Dendritic cell treated with granulocyte-macrophage colony-stimulating factor and Interleukin-4, amounts not matched to agents 40 ng/mL and 50 ng/mL, for 4 days (primary cell): ENCODE measurements around the gene SYF2.
"Not testable (repeated sequence)": the region's sequence is repeated elsewhere in the genome, so short reads cannot be mapped to it uniquely, and the experiment has no call there.

Experiments
- H3K27ac Mint-ChIP-seq: one replicate; pipeline ENCODE4 v1.8.0; 2022; ENCODE audit warnings: mild to moderate bottlenecking, mixed read lengths
- H3K27me3 Mint-ChIP-seq: one replicate; pipeline ENCODE4 v1.8.0; 2022; ENCODE audit warnings: mild to moderate bottlenecking, mixed read lengths
- H3K36me3 Mint-ChIP-seq: one replicate; pipeline ENCODE4 v1.8.0; 2022; ENCODE audit warnings: low read depth, mixed read lengths
- H3K4me1 Mint-ChIP-seq: one replicate; pipeline ENCODE4 v1.8.0; 2022; ENCODE audit warnings: low read depth, mixed read lengths
- H3K4me3 Mint-ChIP-seq: one replicate; pipeline ENCODE4 v1.8.0; 2022; ENCODE audit warnings: mild to moderate bottlenecking, moderate library complexity, mixed read lengths
- H3K9me3 Mint-ChIP-seq: one replicate; pipeline ENCODE4 v1.8.0; 2022; ENCODE audit warnings: mixed read lengths
- intact Hi-C: fragments of 100-400 bp; cut with micrococcal nuclease; formaldehyde crosslinking; loops from one replicate; pipeline ENCODE4 v1.15.0; 2022

The SYF2 gene

DNA sequence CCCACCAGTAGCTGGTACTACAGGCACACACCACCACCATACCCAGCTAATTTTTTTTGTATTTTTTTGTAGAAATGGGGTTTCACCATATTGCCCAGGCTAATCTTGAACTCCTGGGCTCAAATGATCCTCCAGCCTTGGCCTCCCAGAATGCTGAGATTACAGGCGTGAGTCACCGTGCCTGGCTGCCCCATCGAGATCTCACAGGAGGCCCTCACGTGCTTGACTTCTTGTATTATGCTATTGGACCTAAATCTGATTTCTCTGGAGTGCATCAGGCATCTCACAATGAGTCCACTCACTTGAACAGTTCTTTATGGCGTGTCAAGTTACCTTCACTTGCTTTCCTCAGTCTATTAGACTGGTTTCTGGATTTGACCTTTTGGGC lies 24.3 kb upstream of the SYF2 start:
- Mint-ChIP-seq H3K27ac (no peak overlapping the region), H3K4me3 (no peak overlapping the region), H3K9me3 (no peaks in the 10 kb centered on the region), H3K4me1 (peaks cover 17% of the 10 kb centered on the region), H3K27me3 (no peaks in the 10 kb centered on the region), H3K36me3 (peaks cover 17% of the 10 kb centered on the region)
- intact Hi-C loops: no loop called here

DNA sequence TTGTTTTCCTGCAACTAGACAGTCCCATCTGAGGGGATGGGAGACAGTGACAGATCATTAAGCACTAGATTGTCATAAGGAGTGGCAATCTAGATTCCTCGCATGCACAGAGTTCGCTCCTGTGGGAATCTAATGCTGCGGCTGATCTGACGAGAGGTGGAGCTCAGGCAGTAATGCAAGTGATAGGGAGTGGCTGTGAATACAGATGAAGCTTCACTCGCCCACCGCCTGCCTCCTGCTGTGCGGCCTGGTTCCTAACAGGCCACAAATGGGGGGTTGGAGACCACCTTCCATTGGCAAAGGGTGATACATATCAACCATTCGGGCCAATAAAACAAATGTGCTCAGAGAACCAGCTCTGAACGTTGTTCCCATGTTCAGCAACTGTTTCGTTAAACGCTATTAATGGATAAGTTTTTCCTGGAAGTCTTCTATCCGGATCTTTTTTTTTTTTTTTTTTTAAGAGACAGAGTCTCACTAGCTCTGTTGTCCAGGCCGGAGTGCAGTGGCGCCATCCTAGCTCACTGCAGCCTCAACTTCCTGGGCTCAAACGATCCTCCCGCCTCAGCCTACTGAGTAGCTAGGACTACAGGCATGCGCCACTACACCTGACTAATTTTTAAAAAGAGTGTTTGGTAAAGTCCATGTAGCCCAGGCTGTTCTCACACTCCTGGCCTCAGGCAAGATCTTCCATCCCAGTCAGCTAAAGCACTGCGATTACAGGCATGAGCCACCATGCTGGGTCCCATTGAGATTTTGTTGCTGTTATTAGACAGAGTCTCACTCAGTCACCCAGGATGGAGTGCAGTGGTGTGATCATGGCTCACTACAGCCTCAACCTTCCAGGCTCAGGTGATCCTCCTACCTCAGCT lies 23.6 kb upstream of the SYF2 start:
- intact Hi-C loops: no loop called here
- Mint-ChIP-seq H3K9me3 (no peaks in the 10 kb centered on the region), H3K36me3 (peaks cover 17% of the 10 kb centered on the region), H3K4me1 (peaks cover 15% of the 10 kb centered on the region), H3K4me3 (no peak overlapping the region), H3K27ac (no peak overlapping the region), H3K27me3 (no peaks in the 10 kb centered on the region)

DNA sequence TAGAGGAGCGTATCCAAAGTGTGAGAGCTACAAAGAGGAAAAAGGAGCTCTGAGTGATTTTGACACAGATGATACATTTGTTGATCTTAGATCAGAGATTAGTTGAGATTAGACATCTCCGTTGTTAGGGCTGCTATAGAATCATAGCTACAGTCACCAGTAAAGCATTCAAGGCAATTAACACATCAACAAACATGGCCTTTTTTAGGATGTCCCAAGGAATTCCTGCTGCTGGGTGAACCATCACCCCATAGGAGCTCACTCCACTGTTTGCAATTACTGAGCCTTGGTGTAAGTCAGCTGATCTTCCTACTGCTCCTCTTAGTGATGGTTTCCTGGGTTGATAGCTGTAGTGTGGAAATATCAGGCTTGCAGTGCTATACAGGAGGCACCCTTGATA lies 21.6 kb upstream of the SYF2 start:
- Mint-ChIP-seq H3K9me3 (no peaks in the 10 kb centered on the region), H3K4me1 (no peaks in the 10 kb centered on the region), H3K4me3 (no peak overlapping the region), H3K36me3 (peaks cover 17% of the 10 kb centered on the region), H3K27me3 (no peaks in the 10 kb centered on the region), H3K27ac (no peak overlapping the region)
- intact Hi-C loops: no loop called here

DNA sequence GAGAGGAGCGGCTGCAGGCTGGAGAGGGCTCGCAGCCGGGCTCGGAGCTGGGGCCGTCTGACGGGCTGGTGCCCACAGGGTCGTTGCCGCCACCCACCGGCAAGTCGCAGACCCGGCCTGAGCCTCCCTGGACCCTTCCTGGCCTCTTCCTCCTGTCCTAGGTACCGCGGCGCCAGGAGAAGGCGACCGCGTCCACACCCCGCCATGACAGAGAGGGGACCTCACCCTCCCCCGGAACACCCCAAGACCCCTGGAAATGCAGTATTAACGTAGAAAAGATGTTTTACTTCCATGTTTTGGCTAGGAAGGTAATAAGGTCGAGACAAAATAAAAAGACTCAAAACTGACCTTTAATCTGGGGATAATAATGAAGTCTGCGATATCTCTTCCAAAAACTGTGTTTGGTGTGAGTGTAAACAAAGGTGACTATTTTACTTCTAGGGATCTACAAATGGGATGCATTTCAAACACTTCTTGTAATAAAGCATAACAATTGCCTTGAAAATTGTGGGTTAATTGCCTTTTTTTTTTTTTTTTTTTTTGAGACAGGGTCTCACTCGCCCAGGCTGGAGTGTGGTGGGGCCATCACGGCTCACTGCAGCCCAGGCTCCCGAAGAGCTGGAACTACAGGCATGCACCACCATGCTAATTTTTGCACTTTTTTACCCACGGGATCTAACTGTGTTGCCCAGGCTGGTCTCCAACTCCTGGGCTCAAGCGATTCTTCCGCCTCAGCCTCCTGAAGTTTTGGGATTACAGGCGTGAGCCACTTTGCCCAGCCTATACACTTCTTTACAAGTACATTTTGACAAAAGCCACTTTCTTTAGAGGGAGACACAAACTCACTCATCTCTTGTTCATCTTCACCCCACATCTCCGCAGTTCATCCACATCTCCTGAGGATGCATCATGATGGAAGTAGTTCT lies 15.8 kb upstream of the SYF2 start:
- H3K4me1 Mint-ChIP-seq: peaks cover 41% of the 10 kb centered on the region
- no peaks in the 10 kb centered on the region for H3K9me3 Mint-ChIP-seq
- intact Hi-C loops: loop anchor here (1.0 to 2.0 kb wide), 2 partner anchors 9 to 15 kb away; partner anchors contain the start of gene SYF2
- peaks cover 59% of the 10 kb centered on the region for H3K36me3 Mint-ChIP-seq
- peak overlapping the region; percentile 96 for H3K4me3 Mint-ChIP-seq
- H3K27me3 Mint-ChIP-seq: no peaks in the 10 kb centered on the region
- H3K27ac Mint-ChIP-seq: peak overlapping the region; percentile 97

DNA sequence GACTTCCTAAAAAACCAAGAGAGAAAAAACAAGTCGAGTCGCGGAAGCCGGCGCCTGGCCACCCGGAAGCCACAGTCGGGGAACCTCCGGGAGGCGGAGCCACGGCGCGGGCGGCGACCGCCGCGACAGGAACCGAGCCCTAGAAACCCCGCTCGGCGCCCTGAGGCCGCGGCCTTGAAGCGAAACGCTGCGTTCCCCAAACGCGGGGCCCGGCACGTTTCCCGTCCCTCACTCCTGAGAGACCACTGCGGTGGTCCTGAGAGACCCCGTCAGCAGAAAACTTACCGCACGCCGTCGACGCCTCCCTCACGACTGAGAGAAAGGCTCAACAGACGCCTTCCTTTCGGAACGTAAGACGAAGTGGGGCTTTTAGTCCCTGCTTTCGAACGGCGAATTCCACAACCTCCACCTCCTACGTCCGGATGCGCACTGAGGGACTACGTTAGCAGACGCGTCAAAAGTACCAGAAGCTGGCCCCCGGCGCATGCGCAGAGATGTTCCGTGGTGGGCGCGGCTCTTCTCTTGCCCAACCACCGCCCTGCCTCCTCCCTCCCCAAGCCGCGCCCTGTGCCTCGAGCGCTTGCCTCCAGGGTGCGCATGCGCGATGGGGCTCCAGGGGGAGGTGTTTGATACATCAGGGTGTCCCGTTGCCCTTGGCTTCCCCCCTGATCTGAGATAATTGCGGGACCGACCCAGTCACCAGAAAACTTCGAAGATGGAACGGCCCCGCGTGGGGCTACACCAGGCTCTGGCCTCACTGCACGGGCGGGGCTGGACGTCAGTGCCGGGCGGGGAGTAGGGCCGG lies 14.9 kb upstream of the SYF2 start, which contains the start of gene RSRP1:
Gene RSRP1 (minus strand): TSS at position 431 of the 805 bp plus-strand sequence. CDS start 491 bp downstream, outside the sequence.
- Mint-ChIP-seq H3K36me3 (peaks cover 64% of the 10 kb centered on the region), H3K27ac (peak within 1 kb of the TSS; percentile 97), H3K4me3 (peak within 1 kb of the TSS; percentile 96), H3K4me1 (peaks cover 48% of the 10 kb centered on the region), H3K27me3 (no peaks in the 10 kb centered on the region), H3K9me3 (no peaks in the 10 kb centered on the region)
- intact Hi-C loops: loop anchor here (1.0 to 2.0 kb wide), 2 partner anchors 8 to 14 kb away; partner anchors contain the start of gene SYF2

DNA sequence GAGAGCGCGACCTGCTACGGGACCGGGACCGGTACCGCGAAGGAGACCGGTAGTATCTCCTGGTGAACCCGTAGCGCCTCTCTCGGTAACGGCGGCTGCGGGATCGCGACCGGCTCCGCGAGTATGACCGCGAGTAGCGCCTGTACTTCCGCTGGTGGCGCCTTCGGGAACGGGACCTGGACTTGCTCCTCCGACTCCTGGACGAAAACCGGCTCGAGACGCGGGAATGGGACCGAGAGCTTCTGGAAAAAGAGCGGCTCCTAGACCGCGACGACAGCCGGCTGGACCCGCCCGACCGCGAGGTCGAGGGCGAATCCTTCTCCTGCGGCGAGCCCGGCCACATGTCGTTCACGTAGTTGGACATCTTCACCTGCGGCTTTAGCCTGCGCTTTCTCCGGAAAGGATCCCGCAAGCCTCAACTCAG lies 14.3 kb upstream of the SYF2 start:
- H3K27ac Mint-ChIP-seq: peak overlapping the region; percentile 97
- peaks cover 63% of the 10 kb centered on the region for H3K36me3 Mint-ChIP-seq
- no peaks in the 10 kb centered on the region for H3K9me3 Mint-ChIP-seq
- no peaks in the 10 kb centered on the region for H3K27me3 Mint-ChIP-seq
- intact Hi-C loops: loop anchor here (1.0 to 2.0 kb wide), 2 partner anchors 7 to 14 kb away; partner anchors contain the start of gene SYF2
- peaks cover 48% of the 10 kb centered on the region for H3K4me1 Mint-ChIP-seq
- H3K4me3 Mint-ChIP-seq: peak overlapping the region; percentile 96

DNA sequence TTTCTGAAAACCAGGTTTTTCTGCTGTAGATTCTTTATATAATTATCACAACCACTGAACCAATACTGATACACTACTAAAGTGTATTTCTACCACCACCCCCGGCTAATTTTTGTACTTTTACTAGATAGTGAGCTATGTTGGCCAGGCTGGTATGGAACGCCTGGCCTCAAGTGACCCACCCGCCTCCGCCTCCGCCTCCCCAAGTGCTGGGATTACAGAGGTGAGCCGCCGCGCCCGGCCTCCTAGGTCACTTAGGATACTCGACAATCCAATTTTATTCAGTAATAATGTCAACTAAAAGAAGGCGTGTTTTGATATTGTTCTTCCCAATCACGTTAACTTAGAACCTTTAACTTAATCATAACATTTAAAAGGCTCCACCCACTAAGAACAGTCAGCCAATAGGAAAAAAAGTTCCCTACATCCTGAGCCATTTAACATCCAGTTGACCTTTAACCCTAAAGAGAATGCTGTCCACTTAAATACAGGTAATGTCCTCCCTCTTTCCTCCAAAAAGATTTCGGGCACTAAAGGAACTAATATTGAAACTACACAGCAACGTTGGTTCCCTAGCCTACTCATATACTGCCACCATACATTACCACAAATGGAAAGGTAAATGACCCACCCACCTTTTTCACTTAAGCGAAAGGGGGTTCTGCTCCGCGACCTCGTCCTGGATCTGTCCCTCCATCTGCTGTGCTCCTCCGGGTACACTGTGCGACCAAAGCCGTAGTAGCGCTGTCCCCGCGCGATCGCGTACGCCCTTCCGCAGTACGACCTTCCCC lies 13.7 kb upstream of the SYF2 start:
- Mint-ChIP-seq H3K27me3 (no peaks in the 10 kb centered on the region), H3K4me3 (peak overlapping the region; percentile 96), H3K4me1 (peaks cover 53% of the 10 kb centered on the region), H3K27ac (peak overlapping the region; percentile 97), H3K36me3 (peaks cover 69% of the 10 kb centered on the region), H3K9me3 (no peaks in the 10 kb centered on the region)
- intact Hi-C loops: loop anchor here (2.0 kb wide), 1 partner anchor 13 kb away; the partner anchor contains the start of gene SYF2

DNA sequence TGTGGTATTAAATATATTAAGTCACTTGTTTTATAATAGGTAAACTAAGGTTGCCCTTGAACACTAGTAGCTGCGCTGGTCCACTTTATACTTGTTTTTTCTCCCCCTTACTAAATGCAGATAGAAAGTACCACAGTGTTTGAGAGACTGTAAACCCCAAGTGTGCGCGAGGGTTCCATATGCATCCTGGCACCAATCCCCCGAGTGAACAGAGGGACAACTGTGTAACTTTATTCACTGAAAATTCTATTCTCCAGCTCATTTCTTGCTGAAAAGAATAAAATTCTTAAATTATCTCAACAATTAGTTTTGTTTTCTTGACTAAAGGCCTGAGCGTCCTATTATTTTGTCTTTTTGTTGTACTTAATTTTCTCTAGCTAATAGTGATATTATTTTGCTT lies 13.1 kb upstream of the SYF2 start:
- H3K9me3 Mint-ChIP-seq: no peaks in the 10 kb centered on the region
- peak overlapping the region; percentile 97 for H3K27ac Mint-ChIP-seq
- peaks cover 59% of the 10 kb centered on the region for H3K4me1 Mint-ChIP-seq
- peak overlapping the region; percentile 96 for H3K4me3 Mint-ChIP-seq
- H3K36me3 Mint-ChIP-seq: peaks cover 75% of the 10 kb centered on the region
- intact Hi-C loops: no loop called here
- H3K27me3 Mint-ChIP-seq: no peaks in the 10 kb centered on the region

DNA sequence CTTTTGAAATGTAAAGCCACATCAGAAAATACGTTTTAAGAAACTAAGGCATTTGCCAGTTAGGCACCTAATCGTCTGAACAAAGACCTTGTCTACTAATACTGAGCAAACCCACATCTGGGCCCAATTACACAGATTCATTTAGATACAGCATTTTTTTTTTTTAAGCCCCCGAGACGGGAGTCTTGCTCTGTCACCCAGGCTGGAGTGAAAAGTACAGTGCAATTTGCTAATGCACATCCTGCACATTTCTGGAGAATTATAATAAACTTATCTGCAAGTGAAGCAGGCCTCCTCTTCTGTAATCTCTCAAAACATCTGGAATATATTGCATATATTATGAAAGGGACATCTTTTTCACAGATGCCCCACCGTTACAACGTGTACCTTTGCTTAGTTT lies 11.6 kb upstream of the SYF2 start:
- Mint-ChIP-seq H3K27ac (no peak overlapping the region), H3K36me3 (peaks cover 87% of the 10 kb centered on the region), H3K27me3 (no peaks in the 10 kb centered on the region), H3K4me1 (peaks cover 74% of the 10 kb centered on the region), H3K9me3 (no peaks in the 10 kb centered on the region), H3K4me3 (no peak overlapping the region)
- intact Hi-C loops: no loop called here

DNA sequence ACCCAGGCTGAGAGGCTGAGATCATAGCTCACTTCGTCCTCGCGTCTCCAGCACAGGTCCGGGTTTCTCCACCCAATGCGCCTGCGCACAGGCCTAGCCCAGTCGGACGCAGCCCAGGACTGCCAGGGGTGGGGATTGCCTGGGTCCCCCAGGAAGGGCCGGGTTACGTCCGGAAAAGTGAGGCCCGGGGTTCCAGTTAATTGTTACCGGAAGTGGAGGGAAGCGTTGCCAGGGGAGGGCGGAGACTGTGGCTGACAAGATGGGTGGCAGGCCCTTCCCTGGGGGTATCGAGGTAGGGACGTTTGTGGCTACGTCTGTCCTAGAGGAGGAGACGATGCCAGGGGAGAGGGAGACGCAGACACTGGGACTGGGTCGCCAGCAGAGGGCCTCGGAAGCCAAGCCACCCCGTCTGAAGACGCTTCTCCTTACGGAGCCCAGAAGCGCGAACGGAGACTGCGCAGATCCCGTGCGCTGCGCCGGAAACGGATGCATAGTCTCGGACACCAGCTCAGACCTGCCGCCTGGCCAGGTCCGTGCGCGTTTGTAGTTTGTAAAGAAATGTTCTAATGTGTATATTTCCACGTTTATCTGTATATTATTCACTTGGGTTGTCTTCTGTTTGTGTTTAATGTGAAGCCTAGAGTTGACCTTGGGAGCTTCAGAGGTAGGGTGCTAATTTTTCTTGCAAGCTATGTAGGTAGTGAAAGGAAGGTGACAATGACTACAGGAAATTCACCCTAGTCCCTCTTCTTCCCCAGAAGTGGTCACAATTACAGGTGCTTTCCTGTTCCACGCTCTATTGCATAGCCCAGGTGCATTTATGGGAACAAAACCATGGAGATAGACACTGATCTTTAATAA lies 7.6 kb upstream of the SYF2 start:
- Mint-ChIP-seq H3K4me3 (peak overlapping the region; percentile 83), H3K36me3 (peaks cover 63% of the 10 kb centered on the region), H3K9me3 (no peaks in the 10 kb centered on the region), H3K4me1 (peaks cover 81% of the 10 kb centered on the region), H3K27ac (peak overlapping the region; percentile 93), H3K27me3 (no peaks in the 10 kb centered on the region)
- intact Hi-C loops: loop anchor here (1.0 kb wide), 1 partner anchor 7 kb away; the partner anchor contains the start of gene RSRP1

DNA sequence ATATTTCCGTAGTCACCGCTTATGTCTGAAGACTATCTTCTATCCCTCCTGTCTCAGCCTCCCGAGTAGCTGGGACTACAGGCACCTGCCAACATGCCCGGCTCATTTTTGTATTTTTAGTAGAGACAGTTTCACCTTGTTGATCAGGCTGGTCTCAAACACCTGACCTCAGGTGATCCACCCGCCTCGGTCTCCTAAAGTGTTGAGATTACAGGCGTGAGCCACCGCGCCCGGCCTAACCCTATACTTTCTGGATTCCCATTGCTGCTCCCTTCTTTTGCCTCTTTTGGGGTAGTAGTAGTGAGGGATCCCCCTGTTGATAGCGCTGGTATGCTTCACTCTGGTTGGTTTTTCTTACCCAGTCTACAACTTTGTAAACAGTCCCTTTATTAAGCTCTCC lies 5.7 kb upstream of the SYF2 start:
- Mint-ChIP-seq H3K9me3 (no peaks in the 10 kb centered on the region), H3K36me3 (peaks cover 55% of the 10 kb centered on the region)

DNA sequence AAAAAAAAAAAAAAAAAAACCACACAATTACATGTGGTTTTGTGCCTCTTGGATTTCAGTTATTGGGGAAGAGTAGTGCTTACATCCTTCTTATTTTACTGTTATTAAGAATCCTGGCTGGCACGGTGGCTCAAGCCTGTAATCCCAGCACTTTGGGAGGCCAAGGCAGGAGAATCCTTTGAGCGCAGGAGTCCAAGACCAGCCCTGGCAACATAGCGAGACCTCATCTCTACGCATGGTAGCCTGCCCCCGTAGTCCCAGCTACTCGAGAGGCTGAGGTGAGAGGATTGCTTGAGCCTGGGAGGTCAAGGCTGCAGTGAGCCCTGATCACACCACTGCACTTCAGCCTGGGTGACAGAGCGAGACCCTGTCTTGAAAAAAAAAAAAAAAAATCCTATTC lies 4.0 kb upstream of the SYF2 start:
- Mint-ChIP-seq H3K36me3 (peaks cover 38% of the 10 kb centered on the region), H3K27ac (peak overlapping the region; percentile 76), H3K4me1 (peaks cover 63% of the 10 kb centered on the region)
- intact Hi-C loops, H3K4me3 Mint-ChIP-seq, H3K9me3 Mint-ChIP-seq, H3K27me3 Mint-ChIP-seq: not testable (repeated sequence)

More for the DNA sequence above, 5.7 kb upstream of the SYF2 start:
- Mint-ChIP-seq H3K4me1 (peaks cover 69% of the 10 kb centered on the region), H3K27ac (no peak overlapping the region), H3K4me3 (no peak overlapping the region), H3K27me3 (no peaks in the 10 kb centered on the region)
- intact Hi-C loops: no loop called here
